ENCODE measurements around the gene SPACA7. TPM values are rescaled to one million over a fixed set of nuclear protein-coding genes. Genes with fewer than 3 reads are reported as not detected.

SPACA7 gene
- total RNA-seq, 4 donors from 2014 or later, result not detected

GRCh38 chr13:112434032-112434431 is 57.9 kb downstream of the SPACA7 start:
- TF ChIP-seq POLR2A (IDR thresholded peaks at IDR 0.05) (no peak), CTCF (IDR thresholded peaks at IDR 0.05) (no peak)
- Histone ChIP-seq H3K4me3 (no peak overlapping the region), H3K36me3 (no peaks in the 10 kb centered on the region)

GRCh38 chr13:112434937-112435523 is 58.9 kb downstream of the SPACA7 start:
- H3K4me1 ChIP-seq, result no peaks in the 10 kb centered on the region
- TF ChIP-seq CTCF (IDR thresholded peaks at IDR 0.05), result no peak
- TF ChIP-seq POLR2A (IDR thresholded peaks at IDR 0.05), result no peak

More at GRCh38 chr13:112434032-112434431, 57.9 kb downstream of the SPACA7 start:
- Histone ChIP-seq H3K27ac (no peak overlapping the region), H3K27me3 (no peaks in the 10 kb centered on the region), H3K9me3 (peaks cover 0 to 11% (median 0%) of the 10 kb centered on the region in 4 donors), H3K4me1 (no peaks in the 10 kb centered on the region)
- DNase-seq, result no peak

GRCh38 chr13:112435973-112436372 is 59.8 kb downstream of the SPACA7 start:
- Histone ChIP-seq H3K4me1 (no peaks in the 10 kb centered on the region), H3K9me3 (peaks cover 0 to 11% (median 0%) of the 10 kb centered on the region in 4 donors), H3K4me3 (no peak overlapping the region), H3K27ac (no peak overlapping the region), H3K27me3 (no peaks in the 10 kb centered on the region), H3K36me3 (no peaks in the 10 kb centered on the region)
- DNase-seq, result no peak
- TF ChIP-seq CTCF (IDR thresholded peaks at IDR 0.05) (no peak), POLR2A (IDR thresholded peaks at IDR 0.05) (no peak)

More at GRCh38 chr13:112434937-112435523, 58.9 kb downstream of the SPACA7 start:
- no peak overlapping the region for H3K27ac ChIP-seq
- DNase-seq, result no peak
- peaks cover 0 to 11% (median 0%) of the 10 kb centered on the region in 4 donors for H3K9me3 ChIP-seq
- H3K4me3 ChIP-seq, result no peak overlapping the region
- no peaks in the 10 kb centered on the region for H3K36me3 ChIP-seq
- no peaks in the 10 kb centered on the region for H3K27me3 ChIP-seq

GRCh38 chr13:112438094-112438493 is 61.9 kb downstream of the SPACA7 start:
- DNase-seq, result no peak
- Histone ChIP-seq H3K27me3 (peaks cover 0 to 1% of the 10 kb centered on the region in 2 donors), H3K36me3 (no peaks in the 10 kb centered on the region), H3K9me3 (peaks cover 0 to 11% (median 0%) of the 10 kb centered on the region in 4 donors), H3K4me3 (no peak overlapping the region), H3K4me1 (no peaks in the 10 kb centered on the region), H3K27ac (no peak overlapping the region)
- TF ChIP-seq POLR2A (IDR thresholded peaks at IDR 0.05) (no peak), CTCF (IDR thresholded peaks at IDR 0.05) (no peak)

GRCh38 chr13:112438515-112438914 is 62.4 kb downstream of the SPACA7 start:
- H3K27me3 ChIP-seq, result peaks cover 0 to 6% of the 10 kb centered on the region in 2 donors
- peaks cover 0 to 11% (median 0%) of the 10 kb centered on the region in 4 donors for H3K9me3 ChIP-seq
- no peak for TF ChIP-seq POLR2A (IDR thresholded peaks at IDR 0.05)
- TF ChIP-seq CTCF (IDR thresholded peaks at IDR 0.05), result no peak
- no peak overlapping the region for H3K27ac ChIP-seq
- no peaks in the 10 kb centered on the region for H3K4me1 ChIP-seq
- H3K4me3 ChIP-seq, result no peak overlapping the region
- DNase-seq, result no peak
- H3K36me3 ChIP-seq, result no peaks in the 10 kb centered on the region
